ENCODE measurements around the gene NGEF.

GRCh38 chr2:233060501-233060979 lies 47.5 kb upstream of the NGEF start:
- TF ChIP-seq MXI1 (IDR thresholded peaks at IDR 0.05; ENCODE audit: low read depth, low read length): no peak
- no peak for TF ChIP-seq USF2 (IDR thresholded peaks at IDR 0.05; ENCODE audit: borderline replicate concordance, low read depth, low read length)
- no peak for TF ChIP-seq CTCF (IDR thresholded peaks at IDR 0.05)
- no peak for TF ChIP-seq ZBTB33 (IDR thresholded peaks at IDR 0.05; ENCODE audit: borderline replicate concordance, low read depth)
- TF ChIP-seq REST (IDR thresholded peaks at IDR 0.05; ENCODE audit: low read depth, low read length): no peak
